GM12872 (cell line): ENCODE measurements around the gene CLN6.

ENCODE experiments used
- TF ChIP-seq, protein P1 (sequence below): IDR thresholded peaks from 3 replicates; pipeline ENCODE4 v1.5.1; 2011; ENCODE audit warnings: low read depth, mild to moderate bottlenecking, low read length, moderate library complexity; ENCODE audit not compliant: insufficient read depth

The CLN6 gene

GRCh38 chr15:68200016-68200861 is 29.3 kb downstream of the CLN6 start:
- TF ChIP-seq, protein P1, sequence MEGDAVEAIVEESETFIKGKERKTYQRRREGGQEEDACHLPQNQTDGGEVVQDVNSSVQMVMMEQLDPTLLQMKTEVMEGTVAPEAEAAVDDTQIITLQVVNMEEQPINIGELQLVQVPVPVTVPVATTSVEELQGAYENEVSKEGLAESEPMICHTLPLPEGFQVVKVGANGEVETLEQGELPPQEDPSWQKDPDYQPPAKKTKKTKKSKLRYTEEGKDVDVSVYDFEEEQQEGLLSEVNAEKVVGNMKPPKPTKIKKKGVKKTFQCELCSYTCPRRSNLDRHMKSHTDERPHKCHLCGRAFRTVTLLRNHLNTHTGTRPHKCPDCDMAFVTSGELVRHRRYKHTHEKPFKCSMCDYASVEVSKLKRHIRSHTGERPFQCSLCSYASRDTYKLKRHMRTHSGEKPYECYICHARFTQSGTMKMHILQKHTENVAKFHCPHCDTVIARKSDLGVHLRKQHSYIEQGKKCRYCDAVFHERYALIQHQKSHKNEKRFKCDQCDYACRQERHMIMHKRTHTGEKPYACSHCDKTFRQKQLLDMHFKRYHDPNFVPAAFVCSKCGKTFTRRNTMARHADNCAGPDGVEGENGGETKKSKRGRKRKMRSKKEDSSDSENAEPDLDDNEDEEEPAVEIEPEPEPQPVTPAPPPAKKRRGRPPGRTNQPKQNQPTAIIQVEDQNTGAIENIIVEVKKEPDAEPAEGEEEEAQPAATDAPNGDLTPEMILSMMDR: no peak

DNA sequence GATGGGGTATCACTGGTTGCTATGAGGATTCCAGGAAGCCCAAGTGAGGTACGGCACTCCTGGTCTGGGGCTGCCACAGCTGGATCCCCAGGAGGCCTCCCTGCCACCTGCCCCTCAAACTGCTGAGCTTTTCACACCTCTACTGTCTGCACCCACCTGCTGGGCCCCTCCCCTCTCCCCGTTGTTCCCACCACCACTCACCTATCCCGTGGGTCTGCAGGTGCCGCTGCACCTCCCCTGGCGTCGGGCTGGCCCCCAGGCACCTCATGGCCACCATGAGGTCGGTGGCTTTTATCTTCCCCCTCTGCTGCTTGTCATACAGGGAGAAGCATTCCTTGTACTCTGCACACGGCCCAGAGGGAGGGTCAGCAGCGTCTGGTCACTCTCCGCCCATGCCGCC is 30.2 kb downstream of the CLN6 start:
- TF ChIP-seq, protein P1: no peak

DNA sequence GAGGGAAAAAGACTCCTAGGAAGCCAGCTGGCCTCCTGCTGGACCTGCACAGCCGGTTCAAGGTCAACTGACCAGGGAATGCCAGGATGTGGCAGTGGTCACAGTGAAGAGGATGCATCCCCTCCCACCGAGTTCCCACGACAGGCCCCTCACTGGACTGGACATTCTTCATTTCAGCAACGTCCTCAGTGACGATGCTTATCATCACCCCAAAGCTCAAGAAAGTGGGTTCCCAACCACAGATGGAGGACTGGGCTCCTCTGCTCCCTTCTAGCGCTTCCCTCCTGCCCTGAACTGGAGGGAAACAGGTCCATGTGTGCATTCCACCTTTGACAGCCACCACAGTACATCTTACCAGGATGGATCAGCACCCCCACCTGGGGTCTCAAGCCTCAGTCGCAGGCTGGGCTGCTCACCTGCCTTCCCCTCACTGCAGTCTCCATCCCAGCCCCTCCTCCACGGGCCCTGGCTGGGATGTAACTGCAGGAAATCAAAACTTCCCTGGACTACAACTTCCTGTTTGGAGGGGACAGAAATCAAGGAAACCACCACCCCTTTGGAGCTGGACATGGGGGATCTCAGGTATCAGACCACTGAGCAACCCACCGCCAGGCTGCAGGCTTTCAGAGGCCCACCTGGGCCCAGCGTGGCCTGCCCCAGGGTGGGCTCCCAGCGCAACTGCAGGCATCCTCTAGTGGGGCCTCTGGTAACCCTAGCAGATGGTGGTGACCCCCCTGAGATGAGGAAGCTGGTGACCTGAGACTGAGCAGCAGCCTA is 31.7 kb downstream of the CLN6 start:
- TF ChIP-seq, protein P1: no peak

DNA sequence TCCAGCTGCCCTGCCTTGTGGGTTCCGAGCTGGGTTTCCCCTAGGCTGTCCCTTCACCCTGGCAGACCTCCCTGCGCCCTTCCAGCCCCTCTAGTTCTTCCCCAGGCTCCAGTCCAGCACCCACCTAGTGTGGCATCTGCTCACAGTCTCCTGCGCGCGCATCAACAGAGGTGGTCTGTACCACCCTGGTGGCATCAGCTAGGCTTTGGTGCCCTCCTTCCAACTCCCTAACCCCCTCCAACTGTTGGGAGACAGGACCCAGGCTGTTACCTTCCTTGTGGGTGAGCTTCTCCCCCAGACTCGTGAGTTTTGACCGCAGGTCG is 32.4 kb downstream of the CLN6 start:
- TF ChIP-seq, protein P1: no peak

DNA sequence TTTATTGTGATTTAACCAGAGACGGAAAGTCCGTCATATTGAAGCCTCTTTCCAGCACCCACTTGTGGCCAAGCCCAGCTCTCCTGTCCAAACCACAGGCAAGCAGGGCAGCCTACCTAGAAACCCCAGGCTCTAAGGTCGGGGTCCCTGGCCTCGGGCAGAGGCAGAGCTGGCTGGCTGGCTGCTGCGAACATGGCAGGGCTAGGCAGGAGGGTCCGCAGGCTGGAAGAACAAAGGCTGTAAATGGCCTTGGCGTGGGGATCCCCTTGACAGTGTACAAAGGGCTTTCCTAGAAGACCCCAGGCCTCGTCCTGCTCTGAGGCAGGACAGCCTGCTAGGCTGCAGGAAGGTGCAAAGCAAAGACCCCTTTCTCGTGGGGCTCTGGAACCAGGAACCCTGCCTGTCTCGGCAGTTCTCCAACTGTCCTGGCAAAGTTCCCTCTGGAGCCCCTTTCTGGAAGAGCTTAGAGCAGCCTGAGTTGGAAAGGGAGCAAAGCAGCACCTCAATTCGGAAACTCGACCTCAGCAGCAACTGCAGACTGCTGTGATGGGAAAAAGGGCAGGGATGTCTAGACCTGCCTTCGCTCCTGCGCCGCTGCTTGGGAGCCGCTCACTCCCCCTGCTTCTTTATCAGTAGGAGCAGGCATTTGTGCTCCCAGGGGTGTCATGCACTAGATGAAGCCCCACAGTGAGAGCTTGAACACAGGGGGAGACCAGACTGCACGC is 32.9 kb downstream of the CLN6 start:
- TF ChIP-seq, protein P1: no peak

GRCh38 chr15:68195336-68196112 is 34.0 kb downstream of the CLN6 start:
- TF ChIP-seq, protein P1: no peak
